GM12878 (cell line): Measurements from ENCODE around the gene DDHD1. TPM values are rescaled to one million over a fixed set of nuclear protein-coding genes. Genes with fewer than 3 reads are reported as not detected.

Source experiments
- CBX5 ChIP-seq: sonication (generic); IDR thresholded peaks from 2 replicates; pipeline ENCODE4 v1.6.1; 2016; ENCODE audit warnings: low read depth, moderate library complexity, mild to moderate bottlenecking, inconsistent platforms
- CREM ChIP-seq: IDR thresholded peaks from 2 replicates; pipeline ENCODE4 v1.6.1; 2014; ENCODE audit warnings: antibody characterized with exemption, low read depth
- E2F4 ChIP-seq: IDR thresholded peaks from 2 replicates; pipeline ENCODE4 v1.6.1; 2012; ENCODE audit warnings: low read depth, low read length, improper control_type of control experiment
- FOXM1 ChIP-seq: IDR thresholded peaks from 2 replicates; pipeline ENCODE4 v1.6.1; 2012; ENCODE audit warnings: low read depth, mild to moderate bottlenecking, inconsistent platforms, low read length, moderate library complexity
- GABPA ChIP-seq: IDR thresholded peaks from 2 replicates; pipeline ENCODE4 v1.6.1; 2014; ENCODE audit warnings: antibody characterized with exemption, low read depth, mild to moderate bottlenecking, inconsistent platforms
- HDAC6 ChIP-seq: fragments of 200-600 bp; sonication (generic); IDR thresholded peaks from one replicate; pipeline ENCODE4 v1.8.0; 2017; ENCODE audit warnings: antibody characterized with exemption; ENCODE audit not compliant: unreplicated experiment
- IKZF2 ChIP-seq, 2 experiments: fragments of 450-650 bp; IDR thresholded peaks; 2 replicates each; pipeline ENCODE4 v1.6.1; 2017; ENCODE audit warnings: mild to moderate bottlenecking in 2 of 2, moderate library complexity in 2 of 2
- KLF5 ChIP-seq: fragments of 450-650 bp; IDR thresholded peaks from 2 replicates; pipeline ENCODE4 v1.6.1; 2014; ENCODE audit warnings: mild to moderate bottlenecking; ENCODE audit not compliant: partially characterized antibody
- NFIC ChIP-seq: IDR thresholded peaks from 2 replicates; pipeline ENCODE4 v1.6.1; 2012; ENCODE audit warnings: low read depth, mild to moderate bottlenecking, inconsistent platforms, low read length, moderate library complexity
- NFYA ChIP-seq: IDR thresholded peaks from 2 replicates; pipeline ENCODE4 v1.6.1; 2011; ENCODE audit warnings: low read depth, mild to moderate bottlenecking, low read length, improper control_type of control experiment, borderline replicate concordance
- NKRF ChIP-seq: fragments of 450-650 bp; conservative IDR thresholded peaks from 2 replicates; pipeline ENCODE4 v1.6.1; 2017; ENCODE audit warnings: mild to moderate bottlenecking, moderate library complexity
- NR2F1 ChIP-seq: fragments of 450-650 bp; conservative IDR thresholded peaks from 2 replicates; pipeline ENCODE4 v1.6.1; 2017; ENCODE audit warnings: mild to moderate bottlenecking
- RBBP5 ChIP-seq: fragments of 200-600 bp; sonication (generic); conservative IDR thresholded peaks from 2 replicates; pipeline ENCODE4 v1.6.1; 2016
- SIX5 ChIP-seq: IDR thresholded peaks from 2 replicates; pipeline ENCODE4 v1.6.1; 2011; ENCODE audit warnings: mild to moderate bottlenecking, low read depth, low read length, moderate library complexity; ENCODE audit not compliant: severe bottlenecking
- SP1 ChIP-seq: IDR thresholded peaks from one replicate; pipeline ENCODE4 v1.6.1; 2011; ENCODE audit warnings: low read depth, low read length
- SREBF1 ChIP-seq: IDR thresholded peaks from 2 replicates; pipeline ENCODE4 v1.6.1; 2012; ENCODE audit warnings: mild to moderate bottlenecking, low read length
- TAF1 ChIP-seq: IDR thresholded peaks from 2 replicates; pipeline ENCODE4 v1.6.1; 2011; ENCODE audit warnings: mild to moderate bottlenecking, low read depth, low read length, borderline replicate concordance
- ZNF207 ChIP-seq: fragments of 450-650 bp; IDR thresholded peaks from 2 replicates; pipeline ENCODE4 v1.6.1; 2014; ENCODE audit warnings: antibody characterized with exemption, mild to moderate bottlenecking, borderline replicate concordance
- ZNF24 ChIP-seq: fragments of 450-650 bp; IDR thresholded peaks from 2 replicates; pipeline ENCODE4 v1.6.1; 2017; ENCODE audit warnings: antibody characterized with exemption, mild to moderate bottlenecking
- polyA plus RNA-seq, 11 experiments: library from polyadenylated mRNA; depleted of rRNA in 4 of 11; unstranded in 6 of 11; stranded (reverse) in 5 of 11; fragments of >200 nt; fragmentation: Nextera tagmentation in 4 of 11; fragmentation: Illumina TruSeq in 1 of 11; extraction: Ambion mirVana in 4 of 11; extraction: Trizol in 1 of 11; gene quantifications; 1 replicate in 1 of 11; 2 replicates in 10 of 11; pipeline versions ENCODE4 v1.2.1 to v1.2.3, GENCODE V29; 2011 to 2016; ENCODE audit warnings: inconsistent platforms in 2 of 11, missing spikeins in 2 of 11, low read depth in 1 of 11
- total RNA-seq, 4 experiments: library from RNA; depleted of rRNA in 3 of 4; stranded (reverse); fragments of >200 nt in 3 of 4; fragmentation: Illumina TruSeq in 1 of 4; extraction: Trizol in 1 of 4; gene quantifications; 2 replicates each; pipeline versions ENCODE4 v1.2.1 to v1.2.3, GENCODE V29; 2013 to 2021
- TF ChIP-seq, protein P1 (sequence below): IDR thresholded peaks from 2 replicates; pipeline ENCODE4 v1.6.1; 2011; ENCODE audit warnings: borderline replicate concordance, low read depth, mild to moderate bottlenecking, moderate library complexity, low read length; ENCODE audit not compliant: insufficient read depth, poor library complexity, severe bottlenecking
- TF ChIP-seq, protein P2 (sequence below): fragments of 450-650 bp; IDR thresholded peaks from 2 replicates; pipeline ENCODE4 v1.6.1; 2017; ENCODE audit warnings: mild to moderate bottlenecking, moderate library complexity

DDHD1 gene
- total and polyA plus RNA-seq, 10 of the 15 experiments (the other 5 are each of a cell fraction or from before 2014, with no cell fraction given): 7.7 to 52.3 (median 28.5) TPM

- TF ChIP-seq NKRF (no peak), SREBF1 (no peak), IKZF2 (IDR thresholded peaks at IDR 0.05) (peak in 1 of 2 experiments; percentile 68; a peak in 2 of 4 replicates), CREM (no peak), NFIC (peak; percentile 54; the same call in 1 of the 2 replicates), FOXM1 (no peak), TAF1 (no peak), SP1 (no peak), KLF5 (no peak), ZNF207 (no peak), RBBP5 (no peak), HDAC6 (no peak), GABPA (no peak), SIX5 (no peak), ZNF24 (no peak), NFYA (no peak), E2F4 (no peak), CBX5 (peak; percentile 50; the same call in 1 of the 2 replicates), NR2F1 (no peak)
- TF ChIP-seq, protein P1, sequence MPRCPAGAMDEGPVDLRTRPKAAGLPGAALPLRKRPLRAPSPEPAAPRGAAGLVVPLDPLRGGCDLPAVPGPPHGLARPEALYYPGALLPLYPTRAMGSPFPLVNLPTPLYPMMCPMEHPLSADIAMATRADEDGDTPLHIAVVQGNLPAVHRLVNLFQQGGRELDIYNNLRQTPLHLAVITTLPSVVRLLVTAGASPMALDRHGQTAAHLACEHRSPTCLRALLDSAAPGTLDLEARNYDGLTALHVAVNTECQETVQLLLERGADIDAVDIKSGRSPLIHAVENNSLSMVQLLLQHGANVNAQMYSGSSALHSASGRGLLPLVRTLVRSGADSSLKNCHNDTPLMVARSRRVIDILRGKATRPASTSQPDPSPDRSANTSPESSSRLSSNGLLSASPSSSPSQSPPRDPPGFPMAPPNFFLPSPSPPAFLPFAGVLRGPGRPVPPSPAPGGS: no peak
- TF ChIP-seq, protein P2, sequence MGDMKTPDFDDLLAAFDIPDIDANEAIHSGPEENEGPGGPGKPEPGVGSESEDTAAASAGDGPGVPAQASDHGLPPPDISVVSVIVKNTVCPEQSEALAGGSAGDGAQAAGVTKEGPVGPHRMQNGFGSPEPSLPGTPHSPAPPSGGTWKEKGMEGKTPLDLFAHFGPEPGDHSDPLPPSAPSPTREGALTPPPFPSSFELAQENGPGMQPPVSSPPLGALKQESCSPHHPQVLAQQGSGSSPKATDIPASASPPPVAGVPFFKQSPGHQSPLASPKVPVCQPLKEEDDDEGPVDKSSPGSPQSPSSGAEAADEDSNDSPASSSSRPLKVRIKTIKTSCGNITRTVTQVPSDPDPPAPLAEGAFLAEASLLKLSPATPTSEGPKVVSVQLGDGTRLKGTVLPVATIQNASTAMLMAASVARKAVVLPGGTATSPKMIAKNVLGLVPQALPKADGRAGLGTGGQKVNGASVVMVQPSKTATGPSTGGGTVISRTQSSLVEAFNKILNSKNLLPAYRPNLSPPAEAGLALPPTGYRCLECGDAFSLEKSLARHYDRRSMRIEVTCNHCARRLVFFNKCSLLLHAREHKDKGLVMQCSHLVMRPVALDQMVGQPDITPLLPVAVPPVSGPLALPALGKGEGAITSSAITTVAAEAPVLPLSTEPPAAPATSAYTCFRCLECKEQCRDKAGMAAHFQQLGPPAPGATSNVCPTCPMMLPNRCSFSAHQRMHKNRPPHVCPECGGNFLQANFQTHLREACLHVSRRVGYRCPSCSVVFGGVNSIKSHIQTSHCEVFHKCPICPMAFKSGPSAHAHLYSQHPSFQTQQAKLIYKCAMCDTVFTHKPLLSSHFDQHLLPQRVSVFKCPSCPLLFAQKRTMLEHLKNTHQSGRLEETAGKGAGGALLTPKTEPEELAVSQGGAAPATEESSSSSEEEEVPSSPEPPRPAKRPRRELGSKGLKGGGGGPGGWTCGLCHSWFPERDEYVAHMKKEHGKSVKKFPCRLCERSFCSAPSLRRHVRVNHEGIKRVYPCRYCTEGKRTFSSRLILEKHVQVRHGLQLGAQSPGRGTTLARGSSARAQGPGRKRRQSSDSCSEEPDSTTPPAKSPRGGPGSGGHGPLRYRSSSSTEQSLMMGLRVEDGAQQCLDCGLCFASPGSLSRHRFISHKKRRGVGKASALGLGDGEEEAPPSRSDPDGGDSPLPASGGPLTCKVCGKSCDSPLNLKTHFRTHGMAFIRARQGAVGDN: no peak
Observed at GRCh38 chr14:53144244-53144643, 8.9 kb downstream of the DDHD1 start (continued).
